Fibroblast of the conjunctiva (primary cell): ENCODE measurements around the gene PLB1.
A peak's percentile ranks its signal among the peaks of the same experiment; 100 is the strongest.

ENCODE experiments used
- DNase-seq: peaks from one replicate; pipeline ENCODE4 v3.0.0-alpha.2; 2010; ENCODE audit warnings: low read depth

Gene PLB1

GRCh38 chr2:28495551-28496250, at the start of gene PLB1:
Gene PLB1 (plus strand): TSS chr2:28496060. CDS start chr2:28496115, 55 bp downstream.
- no peak for DNase-seq

- no peak for DNase-seq
Measured at GRCh38 chr2:28446531-28446930, 49.3 kb upstream of the PLB1 start.

- DNase-seq: no peak
Measured at GRCh38 chr2:28447086-28447485, 48.8 kb upstream of the PLB1 start.

GRCh38 chr2:28447943-28448792, 47.7 kb upstream of the PLB1 start:
- DNase-seq: peak; percentile 72

- no peak for DNase-seq
Measured at GRCh38 chr2:28448793-28449100, 47.1 kb upstream of the PLB1 start.

- no peak for DNase-seq
Measured at GRCh38 chr2:28449126-28449487, 46.8 kb upstream of the PLB1 start.

GRCh38 chr2:28449488-28450395, 46.1 kb upstream of the PLB1 start:
- no peak for DNase-seq

GRCh38 chr2:28450901-28451565, 44.8 kb upstream of the PLB1 start:
- no peak for DNase-seq

GRCh38 chr2:28451793-28452533, 43.9 kb upstream of the PLB1 start:
- no peak for DNase-seq

GRCh38 chr2:28452534-28453081, 43.3 kb upstream of the PLB1 start:
- DNase-seq: peak; percentile 13

GRCh38 chr2:28453396-28453795, 42.5 kb upstream of the PLB1 start:
- DNase-seq: no peak

- no peak for DNase-seq
Measured at GRCh38 chr2:28454016-28454930, 41.6 kb upstream of the PLB1 start.

- DNase-seq: no peak
Measured at GRCh38 chr2:28457237-28457636, 38.6 kb upstream of the PLB1 start.

- DNase-seq: no peak
Measured at GRCh38 chr2:28461056-28461455, 34.8 kb upstream of the PLB1 start.

GRCh38 chr2:28462122-28462521, 33.7 kb upstream of the PLB1 start:
- DNase-seq: no peak

GRCh38 chr2:28463211-28463816, 32.5 kb upstream of the PLB1 start:
- DNase-seq: no peak

GRCh38 chr2:28463893-28464292, 32.0 kb upstream of the PLB1 start:
- DNase-seq: no peak

- no peak for DNase-seq
Measured at GRCh38 chr2:28465148-28465885, 30.5 kb upstream of the PLB1 start.

GRCh38 chr2:28469304-28469703, 26.6 kb upstream of the PLB1 start:
- DNase-seq: no peak
